ENCODE results near the gene RBBP5.

Gene RBBP5

GRCh38 chr1:205048382-205048781 lies 73.4 kb downstream of the RBBP5 start:
- no peak for DNase-seq (ENCODE audit: low read depth, low spot score)
- Histone ChIP-seq H3K4me1 (ENCODE audit: control insufficient read depth, insufficient read depth, low read length) (peaks cover 22% of the 10 kb centered on the region), H3K9me3 (ENCODE audit: control insufficient read depth, insufficient read depth, low read length) (no peaks in the 10 kb centered on the region), H3K27ac (ENCODE audit: low read length) (no peak overlapping the region), H3K36me3 (ENCODE audit: control insufficient read depth, insufficient read depth, low read length) (no peaks in the 10 kb centered on the region), H3K27me3 (ENCODE audit: control insufficient read depth, insufficient read depth, low read length) (no peaks in the 10 kb centered on the region; the same call in 1 of the 2 replicates), H3K4me3 (ENCODE audit: low read length) (no peak overlapping the region)
- WGBS (ENCODE audit: insufficient coverage, insufficient read length) = no CpG with 5 or more reads among the region's 9 CpGs

- no peak for DNase-seq (ENCODE audit: low read depth, low spot score)
- no peaks in the 10 kb centered on the region; the same call in 1 of the 2 replicates for H3K27me3 ChIP-seq (ENCODE audit: control insufficient read depth, insufficient read depth, low read length)
- no peak overlapping the region for H3K27ac ChIP-seq (ENCODE audit: low read length)
- no peak overlapping the region for H3K4me3 ChIP-seq (ENCODE audit: low read length)
- no peaks in the 10 kb centered on the region for H3K9me3 ChIP-seq (ENCODE audit: control insufficient read depth, insufficient read depth, low read length)
- H3K36me3 ChIP-seq (ENCODE audit: control insufficient read depth, insufficient read depth, low read length) = no peaks in the 10 kb centered on the region
- WGBS (ENCODE audit: insufficient coverage, insufficient read length) = no CpG with 5 or more reads among the region's 5 CpGs
- peaks cover 22% of the 10 kb centered on the region for H3K4me1 ChIP-seq (ENCODE audit: control insufficient read depth, insufficient read depth, low read length)
These were observed 74.0 kb downstream of the RBBP5 start for GRCh38 chr1:205047764-205048231.

- DNase-seq (ENCODE audit: low read depth, low spot score) = no peak
- Histone ChIP-seq H3K4me1 (ENCODE audit: control insufficient read depth, insufficient read depth, low read length) (peaks cover 22% of the 10 kb centered on the region), H3K36me3 (ENCODE audit: control insufficient read depth, insufficient read depth, low read length) (no peaks in the 10 kb centered on the region), H3K27me3 (ENCODE audit: control insufficient read depth, insufficient read depth, low read length) (peaks cover 4% of the 10 kb centered on the region; the same call in 1 of the 2 replicates), H3K4me3 (ENCODE audit: low read length) (no peak overlapping the region), H3K9me3 (ENCODE audit: control insufficient read depth, insufficient read depth, low read length) (no peaks in the 10 kb centered on the region), H3K27ac (ENCODE audit: low read length) (no peak overlapping the region)
- WGBS (ENCODE audit: insufficient coverage, insufficient read length) = no CpG with 5 or more reads among the region's 4 CpGs
These were observed 74.9 kb downstream of the RBBP5 start for GRCh38 chr1:205046870-205047269.

DNA sequence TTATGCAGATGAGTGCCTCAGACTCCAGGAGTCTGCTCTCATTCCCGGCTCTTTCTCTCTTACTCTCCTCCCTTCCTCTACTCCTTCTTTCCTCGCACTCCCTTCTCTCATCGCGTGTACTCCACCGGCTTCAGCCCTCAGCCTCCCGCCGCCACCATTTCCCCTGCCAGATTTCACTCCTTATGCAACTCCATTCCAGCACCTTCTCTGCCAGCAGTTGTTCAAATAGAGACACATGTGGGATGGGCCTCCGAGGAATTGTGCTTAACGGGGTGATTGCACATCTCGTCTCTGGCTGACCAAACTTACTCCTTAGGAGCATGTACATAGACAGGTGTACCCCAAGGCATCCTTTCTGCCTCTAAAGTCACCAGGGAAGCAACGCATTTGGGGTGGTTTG lies 76.6 kb downstream of the RBBP5 start:
- no peak overlapping the region for H3K27ac ChIP-seq (ENCODE audit: low read length)
- DNase-seq (ENCODE audit: low read depth, low spot score) = no peak
- peaks cover 6% of the 10 kb centered on the region; the same call in 1 of the 2 replicates for H3K27me3 ChIP-seq (ENCODE audit: control insufficient read depth, insufficient read depth, low read length)
- no peaks in the 10 kb centered on the region for H3K36me3 ChIP-seq (ENCODE audit: control insufficient read depth, insufficient read depth, low read length)
- 100% methylated on average over 4 of the region's 11 CpGs for WGBS (ENCODE audit: insufficient coverage, insufficient read length)
- no peak overlapping the region for H3K4me3 ChIP-seq (ENCODE audit: low read length)
- H3K9me3 ChIP-seq (ENCODE audit: control insufficient read depth, insufficient read depth, low read length) = no peaks in the 10 kb centered on the region
- H3K4me1 ChIP-seq (ENCODE audit: control insufficient read depth, insufficient read depth, low read length) = peaks cover 22% of the 10 kb centered on the region

DNA sequence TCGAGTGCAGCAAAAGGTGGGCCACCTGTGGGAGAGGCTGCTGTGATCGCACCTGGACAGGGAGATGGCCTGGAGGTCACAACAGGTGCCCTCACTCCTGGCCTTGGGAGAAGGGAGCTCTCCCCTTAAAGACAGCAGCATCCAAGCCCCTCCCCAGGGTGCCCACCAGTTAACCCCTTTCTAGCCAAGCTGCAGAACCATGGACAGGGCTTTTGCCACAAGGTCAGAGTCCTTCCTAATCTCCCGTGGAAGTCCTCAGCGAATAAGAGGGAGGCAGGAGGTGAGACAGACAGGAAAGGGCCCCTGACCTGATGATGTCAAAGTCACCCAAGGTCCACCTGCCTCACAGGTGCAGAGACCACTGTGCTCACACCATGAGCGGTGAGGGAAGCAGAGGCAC lies 77.0 kb downstream of the RBBP5 start:
- no peaks in the 10 kb centered on the region for H3K36me3 ChIP-seq (ENCODE audit: control insufficient read depth, insufficient read depth, low read length)
- no peak overlapping the region for H3K27ac ChIP-seq (ENCODE audit: low read length)
- peaks cover 22% of the 10 kb centered on the region for H3K4me1 ChIP-seq (ENCODE audit: control insufficient read depth, insufficient read depth, low read length)
- no peaks in the 10 kb centered on the region for H3K9me3 ChIP-seq (ENCODE audit: control insufficient read depth, insufficient read depth, low read length)
- WGBS (ENCODE audit: insufficient coverage, insufficient read length) = no CpG with 5 or more reads among the region's 5 CpGs
- H3K4me3 ChIP-seq (ENCODE audit: low read length) = no peak overlapping the region
- DNase-seq (ENCODE audit: low read depth, low spot score) = no peak
- peaks cover 6% of the 10 kb centered on the region; the same call in 1 of the 2 replicates for H3K27me3 ChIP-seq (ENCODE audit: control insufficient read depth, insufficient read depth, low read length)

GRCh38 chr1:205043866-205044265 lies 77.9 kb downstream of the RBBP5 start:
- H3K4me3 ChIP-seq (ENCODE audit: low read length) = no peak overlapping the region
- peaks cover 22% of the 10 kb centered on the region for H3K4me1 ChIP-seq (ENCODE audit: control insufficient read depth, insufficient read depth, low read length)
- DNase-seq (ENCODE audit: low read depth, low spot score) = no peak
- no peaks in the 10 kb centered on the region for H3K9me3 ChIP-seq (ENCODE audit: control insufficient read depth, insufficient read depth, low read length)
- no peak overlapping the region for H3K27ac ChIP-seq (ENCODE audit: low read length)
- WGBS (ENCODE audit: insufficient coverage, insufficient read length) = no CpG with 5 or more reads among the region's 4 CpGs
- peaks cover 6% of the 10 kb centered on the region; the same call in 1 of the 2 replicates for H3K27me3 ChIP-seq (ENCODE audit: control insufficient read depth, insufficient read depth, low read length)
- H3K36me3 ChIP-seq (ENCODE audit: control insufficient read depth, insufficient read depth, low read length) = no peaks in the 10 kb centered on the region

- peak within 1 kb of the TSS; percentile 11; the same call in 1 of the 2 replicates for H3K4me3 ChIP-seq (ENCODE audit: low read length)
- WGBS (ENCODE audit: insufficient coverage, insufficient read length) = no CpG with 5 or more reads among the region's 53 CpGs
- H3K27ac ChIP-seq (ENCODE audit: low read length) = no peak within 1 kb of the TSS
- no peaks in the 10 kb centered on the region for H3K9me3 ChIP-seq (ENCODE audit: control insufficient read depth, insufficient read depth, low read length)
- H3K36me3 ChIP-seq (ENCODE audit: control insufficient read depth, insufficient read depth, low read length) = no peaks in the 10 kb centered on the region
- H3K27me3 ChIP-seq (ENCODE audit: control insufficient read depth, insufficient read depth, low read length) = peaks cover 6% of the 10 kb centered on the region; the same call in 1 of the 2 replicates
- H3K4me1 ChIP-seq (ENCODE audit: control insufficient read depth, insufficient read depth, low read length) = peaks cover 22% of the 10 kb centered on the region
- no peak for DNase-seq (ENCODE audit: low read depth, low spot score)
These were observed 78.6 kb downstream of the RBBP5 start, which contains the start of gene CNTN2 for GRCh38 chr1:205042911-205043806. TSS of gene CNTN2 (plus strand) at chr1:205043212. CDS start at chr1:205053186, 9,974 bp downstream.

DNA sequence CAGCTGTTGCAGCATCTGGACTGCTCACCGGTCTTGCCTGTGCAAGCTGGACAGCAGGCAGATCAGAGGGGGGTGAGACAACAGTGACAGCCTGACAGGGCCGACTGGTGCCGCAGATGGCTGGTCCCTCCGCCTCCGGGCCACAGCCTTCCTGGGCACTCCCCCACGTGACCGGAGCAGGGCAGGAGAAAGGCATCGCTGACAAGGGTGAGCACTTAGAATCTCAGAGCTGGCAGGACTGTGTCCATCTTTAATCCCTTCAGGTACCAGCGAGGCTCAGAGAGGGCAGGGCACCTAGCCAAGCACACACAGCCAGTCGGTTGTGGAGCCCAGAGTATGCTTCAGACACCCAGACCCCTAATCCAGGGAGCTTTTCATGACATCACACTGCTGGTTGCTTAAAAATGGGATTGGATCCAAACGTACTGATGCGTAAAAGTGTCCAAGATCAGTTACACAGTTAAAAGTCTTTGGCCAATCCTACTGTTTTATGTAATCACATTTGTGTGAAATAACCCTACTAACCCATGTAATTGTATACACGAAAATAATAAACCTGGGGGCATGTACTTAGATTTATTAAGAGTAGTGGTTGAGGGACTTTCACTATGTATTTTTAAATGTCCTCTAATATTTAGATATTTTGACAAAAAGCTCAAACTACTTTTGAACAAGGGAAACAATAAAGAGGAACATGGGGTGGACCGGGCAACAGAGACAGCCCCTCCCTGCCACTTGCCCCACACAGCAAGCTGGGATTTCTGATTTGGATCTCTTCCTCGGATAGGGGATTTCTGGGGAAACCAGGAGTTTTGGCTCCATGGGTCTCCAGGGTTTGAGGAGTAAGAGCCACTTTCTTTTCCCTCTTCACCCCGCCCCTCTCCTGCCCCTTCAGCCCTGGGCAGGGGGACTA lies 79.5 kb downstream of the RBBP5 start:
- Histone ChIP-seq H3K4me1 (ENCODE audit: control insufficient read depth, insufficient read depth, low read length) (peaks cover 22% of the 10 kb centered on the region), H3K27me3 (ENCODE audit: control insufficient read depth, insufficient read depth, low read length) (peaks cover 6% of the 10 kb centered on the region; the same call in 1 of the 2 replicates), H3K9me3 (ENCODE audit: control insufficient read depth, insufficient read depth, low read length) (no peaks in the 10 kb centered on the region), H3K4me3 (ENCODE audit: low read length) (peak overlapping the region; percentile 11; the same call in 1 of the 2 replicates), H3K36me3 (ENCODE audit: control insufficient read depth, insufficient read depth, low read length) (no peaks in the 10 kb centered on the region), H3K27ac (ENCODE audit: low read length) (no peak overlapping the region)
- no CpG with 5 or more reads among the region's 16 CpGs for WGBS (ENCODE audit: insufficient coverage, insufficient read length)
- no peak for DNase-seq (ENCODE audit: low read depth, low spot score)

- no peak for DNase-seq (ENCODE audit: low read depth, low spot score)
- no CpG with 5 or more reads among the region's 4 CpGs for WGBS (ENCODE audit: insufficient coverage, insufficient read length)
- H3K27me3 ChIP-seq (ENCODE audit: control insufficient read depth, insufficient read depth, low read length) = peaks cover 6% of the 10 kb centered on the region; the same call in 1 of the 2 replicates
- no peaks in the 10 kb centered on the region for H3K36me3 ChIP-seq (ENCODE audit: control insufficient read depth, insufficient read depth, low read length)
- H3K9me3 ChIP-seq (ENCODE audit: control insufficient read depth, insufficient read depth, low read length) = no peaks in the 10 kb centered on the region
- no peak overlapping the region for H3K4me3 ChIP-seq (ENCODE audit: low read length)
- peaks cover 22% of the 10 kb centered on the region for H3K4me1 ChIP-seq (ENCODE audit: control insufficient read depth, insufficient read depth, low read length)
- no peak overlapping the region for H3K27ac ChIP-seq (ENCODE audit: low read length)
These were observed 80.6 kb downstream of the RBBP5 start for GRCh38 chr1:205041001-205041715.
